Kidney glomerular epithelial cell (primary cell): ENCODE results near the gene TFRC.
"Not testable (repeated sequence)": the region's sequence is repeated elsewhere in the genome, so short reads cannot be mapped to it uniquely, and the experiment has no call there.

ENCODE experiments used
- DNase-seq: peaks from one replicate; lab custom pipeline; 2025; lab: John Stamatoyannopoulos, UW

The TFRC gene

DNA sequence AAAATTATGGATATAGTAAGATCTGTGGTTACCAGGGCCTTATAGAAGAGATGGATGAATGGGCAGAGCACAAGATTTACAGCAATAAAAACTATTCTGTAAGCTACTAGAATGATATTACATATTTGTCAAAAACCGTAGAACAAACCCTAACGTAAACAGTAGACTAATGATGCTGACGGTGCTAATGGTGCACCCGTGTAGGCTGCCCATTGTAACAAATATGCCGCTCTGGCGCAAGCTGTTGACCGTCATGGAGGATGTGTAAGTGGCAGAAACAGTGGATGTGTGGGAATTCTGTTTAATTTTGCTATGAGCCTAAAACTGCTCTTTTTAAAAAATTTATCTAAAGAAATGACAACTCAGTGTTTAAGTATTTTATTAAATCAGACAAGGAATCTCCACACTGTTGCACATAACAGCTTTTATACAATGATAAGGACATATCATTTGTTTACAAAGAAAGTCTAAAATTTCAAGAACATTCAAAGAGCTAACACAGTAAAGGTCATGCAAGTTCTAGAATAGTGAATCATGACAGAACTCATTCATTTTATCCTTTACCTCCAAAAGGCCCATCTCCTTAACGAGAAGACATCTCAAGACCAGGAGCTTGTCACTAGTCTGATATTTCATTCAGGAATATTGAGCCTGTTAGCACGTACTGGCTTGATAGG lies 32.8 kb downstream of the TFRC start:
- DNase-seq: no peak

DNA sequence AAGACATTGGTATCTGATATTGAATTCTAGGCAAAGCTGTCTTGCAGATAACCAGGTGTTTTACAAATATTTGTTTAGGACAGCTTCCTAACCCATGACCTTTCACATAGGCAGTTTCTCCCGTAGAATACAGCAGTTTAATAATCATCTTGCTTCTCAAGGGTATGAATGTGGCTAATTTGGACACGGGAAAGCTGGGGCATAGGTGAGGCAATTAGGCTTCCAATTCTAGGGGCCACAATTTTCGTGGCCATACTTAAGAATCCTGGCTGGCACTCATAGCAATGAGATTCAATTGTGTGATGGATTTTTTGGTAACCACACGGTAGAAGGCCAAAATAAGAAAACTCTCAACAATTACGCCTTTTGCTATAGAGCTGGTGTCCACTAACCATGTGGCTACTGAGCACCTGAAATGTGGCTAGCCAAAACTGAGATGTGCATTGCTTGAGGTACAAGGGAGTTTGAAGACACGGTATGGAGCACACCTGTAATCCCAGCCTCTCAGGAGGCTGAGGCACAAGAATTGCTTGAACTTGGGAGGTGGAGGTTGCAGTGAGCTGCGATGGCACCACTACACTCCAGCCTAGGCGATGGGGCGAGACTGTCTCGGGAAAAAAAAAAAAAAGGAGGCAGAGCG lies 34.4 kb downstream of the TFRC start:
- no peak for DNase-seq

DNA sequence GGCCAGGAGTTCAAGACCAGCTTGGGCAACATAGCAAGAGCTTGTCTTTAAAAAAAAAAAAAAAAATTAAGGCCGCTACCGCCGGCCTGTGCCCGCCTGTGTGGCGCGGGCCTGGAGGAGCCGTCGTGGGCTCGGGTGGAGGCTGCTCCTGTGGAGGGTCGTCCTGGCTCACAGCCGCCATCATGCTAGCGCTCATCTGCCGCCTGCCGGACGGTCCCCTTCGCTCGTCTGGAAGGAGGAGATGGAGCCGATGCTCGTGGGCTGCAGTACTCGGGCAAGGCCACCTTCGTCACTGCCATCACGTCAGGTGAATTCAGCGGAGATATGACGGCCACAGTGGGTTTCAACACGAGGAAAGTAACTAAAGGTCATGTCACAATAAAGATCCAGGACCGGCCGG lies 37.4 kb downstream of the TFRC start:
- no peak for DNase-seq

DNA sequence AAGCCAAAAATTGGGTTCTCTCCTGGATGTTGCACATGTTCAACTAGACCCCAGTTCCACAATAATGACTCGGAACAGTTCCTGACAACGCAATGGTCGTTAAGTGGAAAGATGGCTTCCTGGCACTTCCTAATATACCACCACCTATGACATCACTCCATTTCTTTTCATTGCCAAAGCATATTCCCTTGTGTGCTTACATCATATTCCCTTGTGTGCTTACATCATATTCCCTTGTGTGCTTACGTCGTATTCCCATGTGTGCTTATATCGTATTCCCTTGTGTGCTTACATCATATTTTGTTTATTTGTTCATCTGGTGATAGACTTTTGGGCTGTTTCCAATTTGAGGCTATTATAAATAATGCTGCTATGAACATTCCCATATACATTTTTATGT lies 39.2 kb downstream of the TFRC start:
- no peak for DNase-seq

DNA sequence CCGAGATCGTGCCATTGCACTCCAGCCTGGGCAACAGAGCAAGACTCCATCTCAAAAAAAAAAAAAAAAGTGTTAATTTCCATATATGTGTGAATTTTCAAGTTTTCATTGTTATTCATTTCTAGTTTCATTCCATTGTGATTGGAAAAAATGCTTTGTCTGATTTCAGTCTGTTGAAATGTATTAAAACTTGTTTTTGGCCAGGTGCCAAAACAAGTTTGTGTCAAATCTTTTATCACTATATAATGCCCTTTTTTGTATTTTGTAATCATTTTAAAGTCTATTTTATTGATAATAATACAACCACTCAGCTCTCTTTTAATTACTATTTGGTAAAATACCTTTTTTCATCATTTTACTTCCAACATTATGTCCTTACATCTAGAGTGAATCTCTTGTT lies 42.5 kb downstream of the TFRC start:
- DNase-seq: no peak

DNA sequence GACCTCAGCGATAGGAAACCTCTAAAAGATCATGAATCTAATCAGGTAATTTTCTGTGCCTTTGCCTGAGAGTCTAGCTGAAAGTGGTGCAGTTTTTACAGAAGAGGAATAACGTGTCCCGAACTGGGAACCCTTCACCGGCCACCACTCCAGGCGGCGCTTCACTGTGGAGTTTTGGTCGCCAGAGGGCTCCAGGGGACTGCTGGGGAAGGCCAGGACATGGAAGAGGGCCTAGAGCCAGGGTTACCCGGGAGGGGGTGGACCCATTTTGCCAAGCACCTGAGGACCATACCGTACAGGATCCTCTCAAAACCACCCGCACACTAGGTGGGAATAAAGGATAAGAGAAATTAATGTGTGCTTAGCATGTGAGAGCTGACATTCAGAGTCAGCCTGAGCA lies 55.8 kb downstream of the TFRC start:
- not testable (repeated sequence) for DNase-seq

DNA sequence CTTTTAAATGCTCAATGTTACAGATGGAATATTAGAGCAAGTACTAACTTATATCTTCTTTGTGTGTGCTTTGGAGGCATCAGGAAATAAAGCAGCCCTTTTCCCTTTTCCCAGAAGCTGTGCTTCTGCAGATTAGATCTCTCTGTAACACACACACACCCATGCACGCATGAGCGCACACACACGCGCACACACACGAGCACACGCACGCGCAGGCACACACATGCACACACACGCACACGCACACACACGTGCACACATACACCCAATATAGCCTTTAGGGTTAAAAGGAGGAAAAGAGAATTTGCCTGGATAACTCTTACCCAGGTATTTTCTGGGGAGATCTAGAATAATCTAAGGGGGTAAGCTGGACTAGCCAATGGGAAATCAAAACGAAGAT lies 56.9 kb downstream of the TFRC start:
- DNase-seq: no peak

DNA sequence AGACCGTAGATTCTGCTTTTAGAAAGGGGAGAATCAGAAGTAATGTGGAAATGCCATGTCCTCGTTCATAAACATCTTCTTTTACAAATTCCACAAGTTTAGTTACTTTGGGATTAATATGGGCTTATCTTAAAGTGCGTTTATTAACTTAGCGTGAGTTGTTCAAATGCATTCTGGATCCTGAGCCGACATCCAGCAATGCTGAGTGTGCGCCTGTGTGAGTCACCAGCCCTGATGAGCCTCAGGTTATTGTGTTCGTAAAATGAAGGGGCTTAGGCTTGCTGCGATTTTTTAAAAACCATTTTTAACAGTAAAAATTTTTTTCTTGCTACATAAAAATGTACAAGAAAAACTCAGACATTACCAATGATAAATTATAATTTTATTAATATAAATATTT lies 57.9 kb downstream of the TFRC start:
- no peak for DNase-seq

DNA sequence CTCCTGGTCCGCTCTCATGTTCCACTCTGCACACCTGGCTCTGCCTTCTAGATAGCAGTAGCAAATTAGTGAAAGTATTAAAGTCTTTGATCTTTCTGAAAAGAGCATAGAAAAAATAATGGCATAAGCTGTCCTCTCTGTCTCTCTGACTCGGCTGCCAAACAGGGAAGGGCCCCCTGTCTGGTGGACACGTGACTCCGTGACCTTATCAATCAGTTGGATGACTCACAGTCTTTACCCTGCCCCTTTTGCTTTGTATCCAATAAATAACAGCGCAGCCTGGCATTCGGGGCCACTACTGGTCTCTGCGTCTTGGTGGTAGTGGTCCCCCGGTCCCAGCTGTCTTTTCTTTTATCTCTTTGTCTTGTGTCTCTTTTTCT lies 59.4 kb downstream of the TFRC start:
- not testable (repeated sequence) for DNase-seq

DNA sequence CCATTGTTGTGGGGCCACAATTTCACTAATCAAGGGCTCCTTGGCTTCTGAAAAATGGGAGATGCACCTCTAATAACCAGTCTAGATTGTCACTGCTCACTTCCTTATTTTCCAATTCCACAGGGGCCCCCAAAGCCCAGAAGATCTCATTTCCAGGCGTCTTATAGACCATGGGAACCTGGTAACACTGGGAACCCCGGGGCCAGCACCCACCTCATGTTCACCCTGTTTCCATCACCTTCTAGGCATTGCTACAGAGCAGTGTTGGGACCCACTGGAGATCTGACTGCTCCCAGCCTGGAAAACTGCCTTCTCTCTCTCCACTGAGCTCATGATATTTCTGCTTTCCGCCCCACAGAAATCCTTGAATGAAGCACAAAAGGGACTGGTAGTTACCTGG lies 61.5 kb downstream of the TFRC start:
- DNase-seq: no peak

DNA sequence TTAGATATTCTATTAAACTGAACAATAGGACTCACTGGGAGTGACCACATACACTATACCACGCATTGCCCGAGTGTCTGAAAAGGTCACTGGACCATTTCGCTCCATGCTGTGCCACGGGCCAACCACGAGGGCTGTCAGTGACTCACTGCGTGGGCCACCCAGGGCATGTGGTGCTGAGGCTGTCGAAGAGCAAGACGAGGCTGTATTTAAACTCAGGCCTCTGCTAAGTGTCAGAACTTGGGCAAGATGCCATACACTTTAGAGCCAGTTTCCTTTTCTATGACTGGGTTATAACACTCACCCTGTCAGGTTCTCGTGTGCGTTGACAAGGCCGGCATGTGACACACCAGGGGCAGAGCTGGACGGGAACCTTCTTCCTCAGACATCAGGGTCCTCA lies 62.3 kb downstream of the TFRC start:
- not testable (repeated sequence) for DNase-seq

DNA sequence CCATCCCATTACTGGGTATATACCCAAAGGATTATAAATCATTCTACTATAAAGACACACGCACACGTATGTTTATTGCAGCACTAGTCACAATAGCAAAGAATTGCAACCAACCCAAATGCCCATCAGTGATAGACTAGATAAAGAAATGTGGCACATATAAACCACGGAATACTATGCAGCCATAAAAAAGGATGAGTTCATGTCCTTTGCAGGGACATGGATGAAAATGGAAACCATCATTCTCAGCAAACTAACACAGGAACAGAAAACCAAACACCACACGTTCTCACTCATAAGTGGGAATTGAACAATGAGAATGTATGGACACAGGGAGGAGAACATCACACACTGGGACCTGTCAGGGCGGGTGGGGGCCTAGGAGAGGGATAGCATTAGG lies 63.7 kb downstream of the TFRC start:
- DNase-seq: not testable (repeated sequence)

DNA sequence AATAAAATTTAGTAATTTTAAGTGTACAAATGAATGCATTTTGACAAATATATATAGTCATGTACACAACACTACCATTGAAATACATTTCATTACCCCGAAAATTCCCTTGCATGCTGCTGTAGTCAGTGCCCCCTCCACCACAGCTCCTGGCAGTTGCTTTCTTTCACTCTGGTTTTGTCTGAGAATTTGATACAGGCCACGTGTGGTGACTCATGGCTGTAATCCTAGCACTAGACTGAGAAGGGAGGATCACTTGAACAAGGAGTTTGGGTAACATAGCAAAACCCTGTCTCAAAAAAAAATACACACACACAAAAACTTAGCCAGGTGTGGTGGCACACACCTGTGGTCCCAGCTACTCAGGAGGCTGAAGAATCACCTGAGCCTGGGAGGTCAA lies 65.4 kb downstream of the TFRC start:
- DNase-seq: no peak

DNA sequence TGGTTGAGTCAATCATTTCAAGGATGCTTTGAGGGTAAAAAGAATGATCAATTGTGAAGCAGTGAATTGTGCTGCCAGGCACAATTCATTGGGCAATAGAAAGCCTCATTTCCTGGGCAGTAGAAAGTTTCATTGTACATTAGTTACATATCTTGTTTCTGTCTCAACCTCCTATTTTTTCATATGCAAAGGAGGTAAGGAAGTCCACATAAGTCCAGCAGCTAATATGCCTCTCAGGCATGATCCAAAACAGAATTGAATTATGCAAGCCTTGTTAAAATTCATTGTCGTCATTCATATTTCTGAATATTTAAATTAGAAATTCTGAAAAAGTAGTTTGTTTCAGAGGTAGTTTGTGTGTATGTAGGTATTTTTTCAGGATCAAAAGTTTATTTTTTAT lies 65.8 kb downstream of the TFRC start:
- DNase-seq: no peak

DNA sequence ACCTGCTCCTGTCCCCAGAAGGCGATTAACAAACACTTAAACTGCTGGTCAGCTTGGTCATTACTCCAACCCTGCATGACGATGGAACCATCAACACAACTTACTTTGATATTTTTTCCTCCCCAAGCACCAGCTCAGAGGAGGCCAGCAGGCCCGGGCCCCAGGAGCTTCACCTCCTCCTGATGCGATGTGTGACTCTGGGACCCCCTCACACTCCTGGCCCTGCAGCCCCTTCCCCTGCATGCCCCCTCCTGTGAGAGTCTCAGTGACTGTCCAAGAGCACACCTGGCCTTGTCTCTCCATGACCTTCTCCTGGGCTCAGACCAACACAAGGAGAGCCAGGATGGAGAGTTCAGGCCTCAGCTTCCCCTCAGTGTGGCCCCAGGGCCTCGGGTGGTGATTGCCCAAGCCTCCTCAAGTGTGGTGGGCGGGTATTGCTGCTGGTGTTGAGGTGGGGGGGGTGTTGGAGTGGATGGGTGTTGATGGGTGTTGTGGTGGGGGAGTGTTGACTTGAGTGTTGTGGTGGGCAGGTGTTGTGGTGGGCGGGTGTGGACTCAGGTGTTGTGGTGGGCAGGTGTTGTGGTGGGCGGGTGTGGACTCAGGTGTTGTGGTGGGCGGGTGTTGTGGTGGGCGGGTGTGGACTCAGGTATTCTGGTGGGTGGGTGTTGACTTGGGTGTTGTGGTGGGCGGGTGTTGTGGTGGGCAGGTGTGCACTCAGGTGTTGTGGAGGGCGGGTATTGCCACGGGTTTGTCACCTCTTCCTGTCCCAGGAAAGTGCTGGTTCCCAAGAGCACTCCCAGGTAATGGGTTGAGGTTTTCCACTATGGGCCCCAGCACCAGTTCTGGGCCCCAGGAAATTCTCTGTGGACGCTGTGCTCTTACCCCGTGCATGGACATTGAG lies 68.1 kb downstream of the TFRC start:
- DNase-seq: no peak

DNA sequence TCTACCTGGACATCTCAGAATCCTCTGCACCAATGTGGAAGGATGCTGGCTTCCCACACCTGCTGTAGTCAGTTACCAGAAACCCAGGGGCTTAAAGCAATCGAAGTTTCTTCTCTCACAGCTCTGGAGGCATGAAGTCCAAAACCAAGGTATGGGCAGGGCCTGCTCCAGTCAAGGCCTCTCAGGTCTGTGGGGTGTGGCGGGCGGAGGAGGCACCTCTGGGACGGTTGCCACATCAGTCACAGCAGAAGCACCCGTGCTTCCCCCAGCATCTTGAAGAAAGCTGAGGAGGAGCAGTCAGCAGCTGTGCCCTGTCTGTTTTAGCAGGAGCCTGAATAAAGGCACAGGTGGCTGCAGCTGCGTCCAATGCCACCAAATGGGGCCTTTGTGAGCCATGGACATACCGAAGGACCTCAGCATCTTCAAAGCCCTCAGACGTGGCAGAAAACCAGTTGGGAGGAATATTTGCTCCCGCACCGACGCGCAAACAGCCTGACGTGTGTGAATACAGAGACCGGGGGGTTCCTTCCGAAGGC lies 68.9 kb downstream of the TFRC start:
- DNase-seq: no peak

DNA sequence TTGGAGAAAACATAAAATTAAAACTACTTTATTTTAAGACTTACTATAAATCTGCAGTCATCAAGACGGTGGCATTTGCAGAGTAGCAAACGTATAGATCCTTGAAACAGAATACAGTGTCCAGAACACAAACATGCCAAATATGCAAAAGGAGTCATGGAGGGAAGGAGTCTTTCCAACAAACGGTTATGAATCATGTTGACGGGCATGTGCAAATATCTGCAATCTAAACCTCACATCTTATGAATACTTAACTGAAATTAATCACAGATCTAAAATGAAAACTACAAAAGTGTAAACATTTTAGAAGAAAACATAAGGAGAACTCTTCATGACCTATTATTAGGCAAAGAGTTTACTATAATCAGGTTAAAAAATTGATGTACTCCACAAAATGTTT lies 69.4 kb downstream of the TFRC start:
- DNase-seq: no peak

DNA sequence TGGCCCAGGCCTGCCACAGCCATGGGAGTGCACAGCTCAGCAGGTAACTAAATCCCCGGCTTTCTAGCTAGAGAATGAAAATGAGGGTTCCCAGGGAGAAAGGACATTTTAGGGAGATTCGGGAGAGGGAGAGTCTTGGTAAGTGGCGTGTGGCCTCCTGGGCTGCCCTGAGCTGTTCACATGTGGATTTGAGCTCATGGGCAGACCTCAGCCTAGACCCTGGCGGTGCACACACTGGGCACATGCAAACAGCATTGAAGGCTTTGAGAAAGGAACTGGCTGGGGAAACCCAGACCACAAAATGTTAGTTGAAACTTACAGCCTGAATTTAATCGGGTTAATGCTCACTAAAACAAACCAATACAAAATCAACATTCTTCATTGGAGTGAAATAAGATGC lies 72.4 kb downstream of the TFRC start:
- no peak for DNase-seq

DNA sequence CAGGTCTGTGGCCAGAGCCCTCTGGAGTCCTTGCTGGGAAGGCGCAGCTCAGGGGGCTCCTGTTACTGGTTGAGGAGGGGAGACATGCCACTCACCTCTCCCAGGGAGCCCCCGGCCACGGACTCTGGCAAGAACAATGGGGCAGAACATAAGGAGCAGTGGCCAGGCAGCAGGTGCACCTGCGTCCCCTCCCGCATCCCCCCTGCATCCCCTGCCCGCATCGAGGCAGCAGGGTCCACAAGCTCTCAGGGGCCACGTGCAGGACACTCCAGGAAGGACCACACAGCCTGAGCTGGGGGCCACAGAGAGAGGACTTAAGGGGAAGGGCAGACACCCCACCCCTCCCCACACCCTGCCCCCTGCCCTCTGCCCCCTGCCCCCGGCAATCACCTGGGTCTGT lies 73.0 kb downstream of the TFRC start:
- DNase-seq: no peak

DNA sequence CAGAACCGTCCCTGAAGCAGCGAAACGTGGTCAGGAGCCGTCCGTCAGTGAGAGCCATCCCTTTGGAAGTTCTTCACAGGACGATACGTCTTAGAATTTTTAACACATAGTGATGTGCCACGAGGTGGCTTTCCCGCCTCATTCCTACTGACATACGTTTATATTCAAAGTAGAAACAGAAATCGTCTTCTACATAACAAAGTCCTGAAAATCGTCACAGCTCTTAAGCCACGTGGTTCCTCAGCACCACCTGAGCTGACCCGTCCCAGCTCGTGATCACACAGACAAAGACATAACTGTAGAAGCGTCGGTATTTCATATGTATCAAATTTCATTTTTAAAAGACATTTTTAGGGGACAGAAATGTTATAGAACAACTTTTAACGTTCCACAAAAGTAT lies 73.5 kb downstream of the TFRC start:
- no peak for DNase-seq

DNA sequence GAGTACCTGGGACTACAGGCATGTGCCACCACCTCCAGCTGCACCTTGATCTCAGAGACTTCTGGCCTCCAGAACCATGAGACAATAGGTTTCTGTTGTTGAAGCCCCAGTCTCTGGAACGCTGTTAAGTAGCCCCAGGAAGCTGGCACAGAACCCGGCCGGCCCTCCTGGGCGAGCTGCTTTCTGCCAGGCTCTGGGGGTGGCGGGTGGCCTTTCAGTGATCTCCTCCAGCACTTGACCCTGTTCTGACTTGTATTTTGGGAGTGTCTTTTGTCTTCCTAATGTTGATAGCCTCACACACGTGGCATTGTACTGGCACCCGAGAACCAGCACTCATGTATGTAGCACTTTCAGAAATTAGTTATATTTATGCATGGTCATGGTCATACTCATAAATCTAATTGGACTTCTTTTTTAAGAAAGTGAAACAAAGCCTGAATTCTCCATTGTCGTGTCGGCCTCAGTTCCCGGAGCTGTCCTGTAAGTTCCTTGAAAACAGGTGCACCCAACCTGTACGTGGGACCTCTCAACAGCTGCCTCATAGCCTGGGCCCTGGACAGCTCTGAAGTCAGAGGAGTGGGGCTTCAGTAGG lies 74.0 kb downstream of the TFRC start:
- no peak for DNase-seq

DNA sequence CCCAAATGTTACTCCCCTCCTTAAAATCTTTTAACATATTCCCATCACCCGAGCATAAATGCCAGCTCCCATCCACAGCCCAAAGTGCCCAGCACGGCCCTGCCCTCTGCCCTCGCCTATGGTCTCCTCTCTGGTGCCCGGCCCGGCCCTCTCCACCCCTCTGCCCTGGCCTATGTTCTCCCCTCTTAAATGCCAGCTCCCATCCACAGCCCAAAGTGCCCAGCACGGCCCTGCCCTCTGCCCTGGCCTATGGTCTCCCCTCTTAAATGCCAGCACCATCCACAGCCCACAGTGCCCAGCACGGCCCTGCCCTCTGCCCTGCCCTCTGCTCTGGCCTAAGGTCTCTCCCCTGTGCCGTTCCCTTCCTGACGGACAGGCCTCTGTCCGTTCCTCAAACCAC lies 76.6 kb downstream of the TFRC start:
- DNase-seq: not testable (repeated sequence)
